Measurements from ENCODE around the gene CREB5.

CREB5 gene

DNA sequence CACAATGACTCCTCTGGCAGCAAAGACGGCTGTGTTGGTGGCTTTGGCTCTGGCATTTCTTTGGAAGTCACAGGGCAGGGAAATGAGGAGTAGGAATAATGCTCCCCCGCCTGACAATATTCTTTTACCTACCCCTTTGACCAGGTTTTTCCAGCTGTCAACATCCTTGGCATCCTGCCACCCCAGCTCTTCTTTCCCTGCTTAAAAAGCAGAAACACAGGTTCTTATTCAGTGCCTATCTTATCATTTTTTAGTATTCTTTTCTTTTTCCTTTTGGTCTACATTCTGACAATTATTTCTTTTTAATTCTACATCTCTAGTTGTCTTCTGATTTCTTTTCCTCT lies 97.7 kb downstream of the CREB5 start:
- no peak for DNase-seq (ENCODE audit: low read depth, low spot score)

DNA sequence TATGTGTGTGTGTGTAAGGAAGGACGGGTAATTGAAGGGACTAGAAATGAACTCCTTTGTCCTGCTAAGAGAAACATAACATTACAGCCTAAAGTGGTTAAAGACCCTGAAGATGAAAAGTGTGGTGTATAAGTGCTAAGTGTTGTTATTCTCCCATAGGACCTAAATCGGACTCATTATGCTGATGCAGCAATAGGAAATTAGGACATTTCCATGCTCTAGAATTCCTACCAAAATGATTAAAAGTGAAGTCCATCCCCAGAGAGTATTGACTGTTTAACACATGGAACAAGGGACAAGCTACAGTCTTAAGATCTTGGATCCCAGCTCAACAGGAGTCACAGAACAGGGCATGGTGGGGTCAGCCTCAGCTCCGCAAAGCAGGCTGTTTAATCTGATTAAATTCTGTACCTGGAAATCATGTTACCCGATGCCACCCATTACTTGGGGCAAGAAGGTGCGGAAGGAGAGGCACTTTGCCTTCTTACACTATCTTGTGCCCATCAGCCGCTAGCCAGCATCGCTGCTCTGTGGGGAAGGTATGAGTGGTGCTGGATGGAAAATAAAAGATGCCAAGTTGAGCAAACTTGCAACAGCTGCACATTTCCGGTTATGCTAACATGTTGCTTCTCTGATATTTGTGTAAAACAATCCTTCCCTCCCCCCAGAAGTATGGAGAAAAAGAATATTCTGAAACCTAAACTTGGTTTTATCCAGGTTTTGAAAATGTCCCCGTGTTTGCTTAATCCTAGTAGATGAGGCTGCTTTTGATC lies 100.5 kb downstream of the CREB5 start:
- no peak for DNase-seq (ENCODE audit: low read depth, low spot score)

DNA sequence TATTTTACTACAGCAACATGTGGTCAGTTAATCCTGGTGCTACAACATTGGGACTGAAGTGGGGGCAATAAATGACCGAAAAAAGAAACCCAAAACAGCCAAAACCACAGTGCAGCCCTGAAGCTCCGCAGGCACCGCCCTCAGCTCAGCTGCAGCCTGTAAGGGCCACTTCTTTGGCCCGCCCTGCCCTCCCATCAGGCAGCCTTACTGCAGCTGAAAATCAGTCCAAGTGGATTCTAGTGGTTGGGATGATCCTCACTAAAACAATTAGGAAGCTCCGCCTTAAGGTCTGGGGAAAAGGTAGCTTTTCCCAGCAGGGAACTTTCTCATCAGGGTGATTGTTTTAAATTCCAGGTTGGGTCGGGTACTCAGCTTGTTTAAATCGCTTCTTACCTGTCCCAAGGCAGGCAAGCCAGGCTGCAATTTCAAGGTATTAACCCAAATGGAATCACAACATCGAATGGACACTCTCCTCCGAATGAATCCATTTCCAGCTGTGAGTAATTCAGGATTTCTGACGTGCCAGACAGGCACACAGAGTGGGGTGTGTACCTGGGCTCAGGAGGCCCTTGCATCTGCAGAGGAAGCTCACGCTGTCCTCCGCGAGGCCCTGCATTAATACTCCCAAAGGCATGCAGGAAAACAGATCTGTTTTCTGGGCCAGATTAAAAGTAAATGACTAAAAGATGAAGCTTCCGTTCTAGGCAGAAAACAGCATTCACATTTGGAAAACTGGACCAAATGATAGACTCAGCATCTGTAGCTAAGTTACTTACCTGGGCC lies 104.3 kb downstream of the CREB5 start:
- DNase-seq (ENCODE audit: low read depth, low spot score) = no peak

DNA sequence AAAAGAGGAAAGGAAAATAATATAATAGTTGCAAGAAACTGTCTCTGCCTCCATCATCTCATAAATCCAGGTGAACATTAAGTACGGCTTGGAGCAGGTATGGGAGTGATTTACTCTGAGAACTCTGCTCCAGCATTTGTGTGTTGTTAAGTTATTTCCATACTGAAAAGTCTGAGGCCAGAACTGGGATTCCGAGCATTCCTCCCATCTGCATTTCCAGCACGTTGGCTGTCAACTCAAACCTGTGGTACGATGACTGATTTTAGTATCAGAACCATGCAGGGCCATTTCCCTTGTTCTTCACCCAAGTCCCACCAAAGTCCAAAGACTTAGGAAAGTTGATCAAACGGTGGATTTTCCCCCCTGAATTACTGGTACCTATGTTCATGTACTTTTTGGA lies 104.9 kb downstream of the CREB5 start:
- no peak for DNase-seq (ENCODE audit: low read depth, low spot score)

DNA sequence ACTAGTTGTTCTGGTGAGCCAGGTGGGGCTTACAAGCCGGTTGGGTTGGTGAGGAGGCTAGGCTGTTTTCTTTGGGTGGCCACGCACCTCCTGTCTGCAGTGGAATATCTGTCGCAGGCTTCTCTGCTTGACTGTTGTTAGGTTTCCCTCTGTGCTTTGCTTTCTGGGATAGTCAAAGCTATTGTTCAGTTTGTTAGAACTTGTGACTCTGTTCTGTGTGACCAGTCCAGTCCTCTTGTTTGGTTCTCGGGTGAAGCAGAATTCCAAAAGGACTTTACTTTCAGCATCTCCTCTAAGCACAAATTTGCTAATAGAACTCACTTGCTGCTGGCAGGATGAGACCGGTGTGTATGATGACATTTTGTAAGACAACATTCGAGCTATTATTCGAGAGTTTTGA lies 105.3 kb downstream of the CREB5 start:
- no peak for DNase-seq (ENCODE audit: low read depth, low spot score)

DNA sequence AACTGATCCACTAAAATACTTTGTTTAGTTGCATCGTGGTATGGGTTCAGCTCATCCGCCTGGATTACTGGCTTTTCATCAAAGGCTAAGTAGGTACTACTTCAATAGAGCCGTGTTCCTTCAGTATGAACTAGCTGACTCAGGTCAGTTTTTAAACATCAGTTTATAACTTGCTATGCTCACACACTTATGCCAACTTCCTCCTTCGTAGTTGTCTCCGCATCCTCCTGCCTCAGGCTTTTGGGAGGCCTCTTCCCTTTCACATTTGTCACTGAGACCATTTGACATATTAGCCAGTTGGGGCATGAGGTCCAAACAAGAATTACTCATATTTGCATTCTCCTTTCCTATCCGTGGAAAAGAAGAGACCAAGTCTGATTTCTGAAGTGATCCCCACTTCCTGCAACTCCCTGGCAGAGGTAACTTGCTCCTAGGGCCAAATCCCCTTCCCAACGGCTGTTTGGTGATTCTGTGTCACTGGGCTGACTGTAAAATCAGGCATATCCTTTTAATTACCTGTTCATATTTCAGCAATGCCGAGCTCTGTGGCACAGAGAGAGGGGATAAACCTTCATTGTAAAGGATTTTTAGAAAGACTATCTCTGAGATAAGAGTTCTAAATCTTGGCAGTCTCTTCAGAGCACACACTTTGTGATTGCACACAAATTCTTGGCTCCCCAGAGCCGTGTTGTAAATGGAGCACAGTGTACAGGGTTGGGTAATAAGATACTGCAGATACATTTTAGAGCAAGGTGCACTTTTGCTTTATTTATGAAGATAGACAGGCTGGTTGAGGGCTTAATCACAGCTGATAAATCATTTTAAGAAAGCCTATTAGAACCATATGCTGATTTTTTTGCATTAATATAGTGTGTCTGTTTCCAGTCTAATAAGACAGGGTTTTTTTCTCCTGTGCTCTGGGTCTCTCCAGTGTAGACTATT lies 108.0 kb downstream of the CREB5 start:
- DNase-seq (ENCODE audit: low read depth, low spot score) = no peak

DNA sequence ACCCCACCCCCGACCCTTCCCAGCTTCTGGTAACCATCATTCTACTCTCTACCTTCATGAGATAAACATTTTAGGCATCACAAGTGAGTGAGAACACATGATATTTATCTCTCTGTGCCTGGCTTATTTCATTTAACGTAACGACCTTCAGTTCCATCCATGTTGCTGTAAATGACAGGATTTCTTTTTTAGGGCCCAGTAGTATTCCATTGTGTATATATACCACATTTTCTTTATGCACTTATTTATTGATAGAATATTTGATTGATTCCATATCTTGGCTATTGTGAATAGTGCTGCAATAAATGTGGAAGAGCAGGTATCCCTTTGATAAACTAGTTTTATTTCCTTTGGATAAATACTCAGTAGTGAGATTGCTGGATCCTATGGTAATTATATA lies 112.7 kb downstream of the CREB5 start:
- DNase-seq (ENCODE audit: low read depth, low spot score) = no peak

DNA sequence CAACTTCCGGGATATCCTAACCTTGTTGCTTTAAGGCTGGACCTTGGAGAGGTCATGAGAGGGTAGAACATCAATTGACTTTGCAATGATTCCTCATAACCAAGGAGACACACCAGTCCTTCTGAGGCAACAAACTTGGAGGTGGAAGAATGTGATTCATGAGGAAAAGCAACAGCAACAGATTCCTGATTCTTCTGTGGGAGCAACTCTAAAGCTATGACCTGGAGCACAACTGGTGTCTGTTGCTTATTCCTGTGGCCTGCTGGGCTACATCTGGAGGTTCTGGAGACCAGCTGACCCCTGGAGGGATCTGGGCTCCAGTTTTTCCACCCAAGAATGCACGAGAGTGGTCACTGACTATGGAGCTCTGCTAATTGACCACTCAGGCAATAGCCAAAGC lies 116.6 kb downstream of the CREB5 start:
- no peak for DNase-seq (ENCODE audit: low read depth, low spot score)

DNA sequence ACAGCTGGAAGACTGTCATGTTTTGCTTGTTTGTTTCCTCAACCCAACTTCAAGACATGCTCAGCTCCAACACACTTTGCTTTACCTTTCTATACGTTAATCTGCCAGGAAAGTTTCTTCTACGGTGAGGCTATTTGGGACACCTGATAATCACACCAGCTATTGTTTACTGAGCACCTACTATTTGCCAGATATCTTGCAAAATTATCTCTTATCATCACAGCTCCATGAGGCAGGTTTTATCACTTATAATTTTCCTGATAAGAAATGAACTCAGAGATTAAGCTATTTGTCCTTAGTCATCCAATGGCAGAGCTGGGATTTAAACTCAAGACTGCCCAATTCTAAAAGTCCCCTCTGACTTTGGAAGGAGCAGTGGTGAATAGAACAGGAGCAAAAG lies 117.4 kb downstream of the CREB5 start:
- no peak for DNase-seq (ENCODE audit: low read depth, low spot score)

DNA sequence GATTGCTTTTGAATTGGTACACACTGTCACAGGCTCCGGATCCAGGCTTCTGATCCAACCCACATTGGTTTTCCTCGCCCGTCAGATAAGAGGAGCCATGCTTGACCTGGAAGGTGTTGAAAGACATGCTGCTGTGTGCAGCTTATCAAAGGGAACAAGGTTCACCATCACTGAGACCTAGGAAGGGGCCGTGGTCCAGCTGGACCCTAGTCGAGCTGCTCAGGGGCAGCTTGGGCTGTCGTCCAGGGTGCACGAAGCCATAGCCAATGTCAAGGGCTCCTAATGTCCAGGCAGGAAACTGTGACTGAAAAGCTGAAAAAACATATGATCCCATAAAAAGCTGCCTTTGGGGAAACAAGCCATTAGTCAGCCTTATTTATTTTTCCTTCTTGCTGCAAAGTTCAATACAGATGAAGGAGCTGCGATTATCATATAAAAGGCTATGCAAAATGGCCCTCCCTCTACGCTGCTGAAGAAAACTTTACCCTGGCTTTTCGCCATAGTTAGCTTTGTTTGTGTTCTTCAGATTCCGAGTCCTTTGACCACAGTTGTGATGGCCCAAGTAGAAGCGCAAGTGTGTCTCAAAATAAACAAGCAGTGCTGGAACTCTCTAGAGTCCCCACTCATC lies 118.0 kb downstream of the CREB5 start:
- DNase-seq (ENCODE audit: low read depth, low spot score) = no peak

DNA sequence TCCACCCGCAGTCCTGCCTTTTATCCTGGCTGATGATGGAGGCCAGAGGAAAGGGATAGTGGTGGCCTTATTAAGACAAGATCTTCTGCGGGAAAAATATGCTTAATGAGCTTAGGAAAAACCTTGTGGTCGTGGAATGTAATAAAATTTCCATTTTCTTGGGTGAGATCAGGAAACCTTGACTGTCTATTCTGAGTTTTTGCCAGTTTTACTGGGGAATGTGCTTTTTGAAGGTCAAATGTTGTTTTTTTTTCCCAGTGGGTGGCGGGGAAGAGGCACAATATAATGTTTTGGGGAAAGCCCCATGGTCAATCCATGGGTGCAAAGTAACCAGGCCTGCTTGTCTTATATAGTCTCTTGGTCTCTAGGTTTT lies 118.5 kb downstream of the CREB5 start:
- DNase-seq (ENCODE audit: low read depth, low spot score) = no peak

DNA sequence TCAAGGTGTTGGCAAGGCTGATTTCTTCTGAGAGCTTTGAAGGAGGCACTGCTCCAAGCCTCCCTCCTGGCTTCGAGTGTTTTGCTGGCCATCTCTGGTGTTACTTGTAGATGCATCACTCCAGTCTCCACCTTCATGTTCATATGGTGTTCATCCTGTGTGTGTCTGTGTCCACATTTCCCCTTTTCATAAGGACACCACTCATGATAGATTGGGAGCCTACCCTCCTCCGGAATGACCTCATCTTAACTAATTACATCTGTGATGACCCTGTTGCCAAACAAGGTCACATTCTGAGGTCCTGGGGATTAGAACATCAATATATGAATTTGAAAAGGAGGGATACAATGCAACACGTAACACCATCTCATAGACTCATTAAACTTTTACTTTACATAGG lies 119.0 kb downstream of the CREB5 start:
- no peak for DNase-seq (ENCODE audit: low read depth, low spot score)

DNA sequence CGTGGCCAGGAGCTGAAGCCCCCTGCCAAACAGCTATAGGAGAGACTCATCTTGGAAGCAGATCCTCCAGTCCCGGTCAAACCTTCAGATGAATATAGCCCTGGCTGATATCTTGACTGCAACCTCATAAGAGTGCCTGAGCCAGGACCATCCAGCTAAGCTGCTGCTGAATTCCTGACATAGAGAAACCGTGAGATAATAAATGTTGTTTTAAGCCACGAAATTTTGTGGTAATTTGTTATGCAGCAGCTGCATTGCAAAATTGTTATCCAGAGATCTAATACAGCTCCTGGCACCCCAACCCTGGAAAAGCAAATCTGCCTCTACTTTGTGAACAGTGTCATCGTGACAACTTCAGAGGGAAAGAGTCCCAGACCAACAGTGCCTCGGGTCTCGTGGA lies 119.9 kb downstream of the CREB5 start:
- no peak for DNase-seq (ENCODE audit: low read depth, low spot score)

DNA sequence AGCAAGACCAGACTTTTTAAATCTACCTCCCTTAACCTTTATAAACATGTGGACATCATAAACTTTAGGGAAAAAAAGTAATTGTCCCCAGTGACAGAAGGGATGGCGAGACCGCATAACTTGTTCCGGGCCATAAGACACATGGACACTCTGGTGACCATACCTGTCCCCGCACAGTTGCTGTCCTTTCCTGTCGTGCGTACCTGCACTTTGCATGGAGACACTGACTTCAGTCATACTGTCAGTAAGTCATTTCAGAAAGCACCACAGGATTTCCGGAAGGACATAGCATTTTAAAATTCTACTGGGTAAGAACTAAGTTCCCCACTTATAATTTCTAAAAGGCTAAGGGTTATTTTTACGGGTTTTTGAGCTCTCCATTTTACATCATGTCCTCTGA lies 120.9 kb downstream of the CREB5 start:
- DNase-seq (ENCODE audit: low read depth, low spot score) = no peak

DNA sequence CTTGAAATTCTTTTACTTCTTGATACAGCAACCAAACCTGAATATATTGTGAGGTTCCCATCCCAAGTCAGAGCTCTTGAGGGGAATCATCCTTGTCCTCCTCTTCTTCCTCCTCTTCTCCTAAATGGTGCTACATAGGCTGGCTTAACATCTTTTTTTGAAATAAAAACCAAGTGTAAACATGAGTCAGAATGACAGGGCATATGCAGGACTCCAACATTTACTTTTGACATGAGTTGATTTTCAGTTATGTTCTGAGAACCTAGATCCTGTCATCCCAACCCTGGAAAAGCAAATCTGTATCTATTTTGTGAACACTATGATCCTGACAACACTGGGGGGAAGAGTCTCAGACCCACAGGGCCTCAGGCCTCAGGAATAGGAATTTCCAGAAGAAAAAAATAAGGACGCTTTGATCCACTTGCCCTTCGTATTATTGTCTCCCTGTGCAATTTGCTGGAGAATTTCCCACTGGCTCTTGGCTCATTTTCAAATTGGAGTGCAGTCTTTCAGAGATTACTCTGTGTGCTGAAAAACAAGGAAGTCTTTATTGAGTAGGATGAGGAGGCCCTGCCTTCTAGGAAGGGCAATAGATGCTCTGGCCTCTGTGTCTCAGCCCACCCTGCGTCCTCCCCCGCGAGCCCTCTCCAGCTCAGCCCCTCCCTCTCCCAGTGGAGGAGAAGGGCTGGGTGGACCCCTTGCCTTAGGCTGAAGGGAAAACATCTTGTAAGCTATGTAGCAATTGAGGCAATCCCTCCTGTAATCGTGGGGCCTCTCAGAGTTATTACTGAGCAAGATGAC lies 121.6 kb downstream of the CREB5 start:
- DNase-seq (ENCODE audit: low read depth, low spot score) = no peak

DNA sequence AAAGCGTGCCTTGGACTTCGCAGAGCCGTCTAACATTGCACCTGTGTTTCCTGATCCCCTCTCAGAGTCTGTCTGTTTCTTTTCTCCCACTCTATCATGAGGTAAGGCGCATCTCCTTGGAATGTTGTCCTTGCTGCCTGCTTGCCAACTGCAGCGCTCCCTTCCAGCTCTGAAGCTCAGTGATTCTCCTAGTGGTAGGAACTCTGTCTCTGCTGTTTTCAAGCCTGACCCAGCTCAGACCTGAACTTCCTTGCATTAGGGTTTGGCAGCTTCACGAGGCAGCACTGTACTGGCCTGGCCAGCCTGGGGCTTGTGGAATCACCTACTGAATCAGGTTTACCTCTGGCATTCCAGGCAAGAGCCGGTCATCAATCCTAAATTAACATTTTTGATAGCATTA lies 123.9 kb downstream of the CREB5 start:
- no peak for DNase-seq (ENCODE audit: low read depth, low spot score)

DNA sequence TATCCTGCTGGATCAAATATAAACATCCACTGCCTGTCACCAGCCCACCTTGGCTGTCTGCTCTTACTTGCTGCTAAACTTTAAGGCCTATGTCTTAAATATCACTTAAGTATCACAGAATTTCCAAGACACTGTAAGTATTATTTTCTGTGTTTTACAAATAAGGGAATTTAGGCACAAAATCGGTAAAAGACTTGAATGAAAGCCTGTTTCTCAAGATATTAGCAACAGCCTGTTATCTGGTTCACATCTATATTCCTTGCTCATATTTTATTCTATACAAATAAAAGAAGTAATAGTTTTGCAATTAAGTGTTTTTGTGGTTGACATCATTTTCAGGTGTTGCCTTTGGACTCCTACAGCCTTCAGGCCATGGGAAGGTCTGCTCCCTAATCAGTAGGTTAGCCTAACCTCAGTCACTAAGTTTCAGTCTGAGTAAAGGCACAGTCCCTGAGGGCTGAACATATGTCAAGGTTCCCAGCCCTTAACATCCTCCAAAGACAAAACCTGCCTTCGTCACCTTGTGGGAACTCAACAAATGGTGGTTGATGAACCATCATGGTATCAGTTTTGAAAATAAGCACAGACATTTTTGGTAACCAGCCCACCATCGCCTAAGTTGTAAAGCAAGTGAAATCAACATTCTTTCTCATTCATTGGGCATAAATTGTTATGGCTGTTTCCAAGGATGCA lies 127.1 kb downstream of the CREB5 start:
- no peak for DNase-seq (ENCODE audit: low read depth, low spot score)

DNA sequence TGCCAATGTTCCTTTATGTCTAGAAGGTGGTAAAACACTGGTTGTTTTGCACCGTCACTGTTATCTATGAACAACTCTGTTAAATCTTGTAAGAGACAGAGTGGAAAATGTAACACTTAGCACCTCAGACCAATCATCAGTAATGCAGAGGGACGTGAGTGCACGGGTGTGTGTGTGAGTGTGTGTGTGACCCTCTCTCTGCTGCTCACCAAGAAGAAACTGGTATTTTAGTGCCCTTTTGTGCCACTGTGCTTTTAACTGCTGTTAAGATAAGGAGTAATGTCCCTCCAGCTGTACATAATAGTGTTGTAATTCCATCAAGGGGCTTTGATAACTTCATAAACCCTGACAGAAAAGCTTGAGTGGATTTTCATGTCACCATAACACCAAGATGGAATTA lies 130.1 kb downstream of the CREB5 start:
- DNase-seq (ENCODE audit: low read depth, low spot score) = no peak

DNA sequence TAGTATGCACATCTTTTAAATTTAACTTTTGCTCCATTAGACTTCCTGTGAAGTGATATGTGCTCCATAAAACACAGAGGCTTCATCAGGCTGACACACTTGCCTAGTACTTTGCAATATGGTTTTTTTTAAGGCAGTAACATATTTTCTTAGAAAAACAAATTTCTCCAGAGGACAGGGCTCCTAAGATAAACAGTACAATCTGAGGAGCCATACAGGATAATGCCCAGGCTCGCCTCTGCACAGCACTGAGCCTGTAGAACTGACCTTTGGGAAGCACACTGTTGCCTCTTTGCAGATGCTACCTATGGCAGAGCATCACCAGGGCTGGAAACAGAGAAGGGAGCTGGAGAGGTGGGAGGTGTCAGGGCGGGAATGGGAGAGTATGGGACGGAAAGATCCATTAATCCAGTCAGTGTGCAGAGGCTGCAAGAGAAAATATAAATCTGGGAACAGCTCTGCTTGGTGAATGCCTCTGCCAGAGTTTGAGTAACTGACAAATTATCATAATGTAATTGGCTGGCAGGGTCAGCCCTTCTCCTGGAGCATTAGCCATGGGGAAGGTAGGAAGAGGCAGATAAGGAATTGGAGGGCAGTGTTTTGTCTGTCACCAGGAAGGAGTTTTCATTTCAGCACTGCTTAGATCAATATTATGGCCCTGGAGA lies 132.3 kb downstream of the CREB5 start:
- DNase-seq (ENCODE audit: low read depth, low spot score) = no peak

DNA sequence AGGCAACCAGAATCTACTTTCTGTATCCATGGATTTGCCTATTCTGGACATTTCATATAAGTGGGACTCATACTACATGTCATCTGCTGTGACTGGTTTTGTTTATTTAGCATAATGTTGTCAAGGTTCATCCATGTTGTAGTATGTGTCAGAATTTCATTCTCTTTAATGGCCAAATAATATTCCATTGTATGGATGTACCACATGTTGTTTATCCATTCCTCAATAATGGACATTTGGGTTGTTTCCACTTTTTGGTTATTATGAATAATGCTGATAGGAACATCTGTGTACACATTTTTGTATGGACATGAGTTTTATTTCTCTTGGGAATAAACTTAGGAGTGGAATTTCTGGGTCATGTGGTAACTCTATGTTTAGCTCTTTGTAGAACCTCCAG lies 133.7 kb downstream of the CREB5 start:
- no peak for DNase-seq (ENCODE audit: low read depth, low spot score)
